HG02970 (cell line): Measurements from ENCODE around the gene CNIH3.

Experiments used
- ATAC-seq: cut with Tn5 transposase; IDR thresholded peaks from one replicate; pipeline ENCODE4 v1.9.1; 2021; ENCODE audit warnings: mild to moderate bottlenecking, moderate library complexity, moderate number of reproducible peaks; ENCODE audit not compliant: unreplicated experiment, low FRiP score

Gene CNIH3

DNA sequence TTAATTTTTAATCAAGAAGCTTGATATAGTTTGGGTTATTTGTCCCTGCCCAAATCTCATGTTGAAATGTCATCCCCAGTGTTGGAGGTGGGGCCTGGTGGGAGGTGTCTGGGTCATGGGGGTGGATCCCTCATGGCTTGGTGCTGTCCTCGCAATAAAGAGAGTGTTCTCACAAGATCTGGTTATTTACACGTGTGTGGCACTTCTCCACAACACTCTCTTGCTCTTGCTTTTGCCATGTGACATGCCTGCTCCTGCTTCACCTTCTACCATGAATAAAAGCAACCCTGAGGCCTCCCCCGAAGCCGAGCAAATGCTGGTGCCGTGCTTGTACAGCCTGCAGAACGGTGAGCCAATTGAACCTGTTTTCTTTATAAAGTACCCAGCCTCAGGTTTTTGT, 2.6 kb upstream of the CNIH3 start:
- ATAC-seq: no peak

GRCh38 chr1:224616756-224617409, 766 bp downstream of the CNIH3 start:
- no peak for ATAC-seq

DNA sequence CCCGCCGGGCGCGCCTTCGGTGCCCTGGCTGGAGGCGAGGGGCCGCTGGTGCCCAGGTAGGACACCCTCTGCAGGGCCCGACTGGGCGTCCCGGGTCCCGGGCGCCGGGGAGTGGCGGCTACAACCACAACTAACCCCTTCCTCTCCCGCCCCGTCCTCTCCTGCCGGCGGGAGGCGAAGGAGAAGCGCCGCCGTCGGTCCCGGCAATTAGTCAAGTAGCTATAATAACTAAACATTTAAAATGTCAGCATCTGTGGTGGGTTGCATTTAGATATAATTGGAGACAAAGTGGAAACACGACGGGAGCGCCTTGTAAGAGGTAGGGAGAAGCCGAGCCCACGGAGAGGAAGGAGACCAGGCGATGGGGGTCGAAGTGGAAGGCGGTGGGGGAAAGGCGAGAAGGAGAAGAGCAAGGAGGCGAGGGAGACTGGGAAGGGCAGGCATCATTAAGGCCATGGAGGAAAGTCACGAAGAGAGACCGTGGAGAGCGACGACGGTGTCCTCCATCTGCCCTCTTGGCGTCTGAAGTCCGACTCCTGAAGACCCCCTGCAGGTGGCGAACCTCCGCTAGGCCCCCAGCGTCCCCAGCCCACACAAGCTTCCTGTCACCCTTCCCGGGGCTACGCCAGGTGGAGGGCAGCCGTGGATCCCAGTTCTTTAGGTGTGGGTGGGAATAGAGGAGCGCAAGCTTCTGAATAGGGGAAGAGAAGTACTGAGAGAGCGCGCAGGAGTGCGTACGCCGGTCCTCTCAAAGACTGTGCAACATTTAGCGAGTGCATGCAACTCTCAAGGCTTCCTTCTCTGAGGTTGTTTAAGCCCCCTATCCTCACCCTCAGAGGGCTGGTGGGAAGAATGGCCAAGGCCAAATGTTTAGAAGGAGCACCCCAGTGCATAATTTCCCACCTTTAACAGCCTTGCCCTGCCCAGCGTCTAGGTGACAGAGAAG, 1.6 kb downstream of the CNIH3 start:
- ATAC-seq: no peak

DNA sequence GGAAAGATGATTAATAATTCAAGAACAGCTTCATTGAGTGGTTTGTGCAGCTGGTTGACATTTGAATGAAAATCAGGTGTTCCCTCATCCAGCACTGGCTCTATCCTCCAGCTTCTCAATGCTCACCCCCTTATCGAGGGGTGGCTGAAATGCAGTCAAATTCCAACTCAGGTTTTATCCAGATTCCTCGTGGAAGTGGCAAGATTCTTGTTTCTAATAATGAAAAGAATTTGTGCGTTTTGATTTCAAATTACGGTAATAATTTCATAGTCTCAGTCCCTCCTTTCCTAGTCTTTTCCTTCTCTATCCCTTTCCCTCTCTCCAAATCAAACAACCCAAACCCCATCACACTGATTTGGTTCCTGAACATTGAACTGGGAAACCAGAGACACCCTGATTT, 3.1 kb downstream of the CNIH3 start:
- no peak for ATAC-seq

GRCh38 chr1:224620105-224620504, 4.0 kb downstream of the CNIH3 start:
- ATAC-seq: no peak

GRCh38 chr1:224621813-224622682, 5.9 kb downstream of the CNIH3 start:
- no peak for ATAC-seq

DNA sequence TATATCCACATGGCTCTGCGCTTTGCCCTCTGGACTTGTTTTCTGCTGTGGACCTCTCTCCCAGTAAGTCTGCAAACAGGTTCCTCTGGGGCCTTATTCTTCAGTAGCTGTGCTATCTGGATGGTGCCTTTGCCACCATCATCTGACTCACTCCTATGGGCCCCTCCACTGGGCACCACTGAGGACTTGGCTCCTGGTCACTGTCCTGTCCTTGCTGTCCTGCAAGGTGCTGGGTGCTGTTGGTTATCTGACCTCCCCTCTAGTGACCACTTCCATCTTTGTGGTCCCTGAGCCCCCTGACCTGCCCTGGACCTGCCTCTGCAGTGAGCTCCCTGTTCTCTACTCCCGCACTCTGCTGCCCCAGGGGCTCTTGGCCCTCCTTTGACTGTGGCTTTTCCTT, 6.7 kb downstream of the CNIH3 start:
- no peak for ATAC-seq

GRCh38 chr1:224623310-224623714, 7.2 kb downstream of the CNIH3 start:
- no peak for ATAC-seq

DNA sequence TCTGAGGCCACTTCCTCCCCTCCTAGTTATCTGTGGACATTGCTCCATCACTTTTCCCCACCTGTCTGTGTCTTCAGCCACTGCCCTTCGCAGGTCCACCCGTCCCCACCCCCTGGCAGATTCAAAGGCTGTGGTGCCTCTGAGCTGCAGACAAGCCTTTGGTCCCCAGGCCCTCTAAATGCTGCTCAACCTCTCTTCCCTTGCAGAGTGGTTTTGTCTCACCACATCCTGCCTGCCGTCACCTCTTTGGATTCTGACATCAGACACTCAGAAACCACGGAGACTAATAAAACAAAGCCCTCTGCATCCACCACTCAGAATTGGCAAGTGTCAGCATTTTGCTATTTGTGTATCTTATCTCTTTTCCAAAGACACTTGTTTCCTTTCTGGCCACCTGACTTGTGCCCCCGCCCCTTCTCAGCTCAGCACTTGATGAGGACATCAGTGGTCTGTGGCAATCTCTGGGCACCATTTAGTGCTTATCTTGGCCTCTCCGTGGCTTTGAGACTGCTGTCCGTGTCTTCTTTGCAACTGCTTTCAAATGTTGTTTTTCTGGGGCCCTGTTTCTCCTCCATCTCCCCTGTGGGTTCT, 7.7 kb downstream of the CNIH3 start:
- ATAC-seq: peak; percentile 73

DNA sequence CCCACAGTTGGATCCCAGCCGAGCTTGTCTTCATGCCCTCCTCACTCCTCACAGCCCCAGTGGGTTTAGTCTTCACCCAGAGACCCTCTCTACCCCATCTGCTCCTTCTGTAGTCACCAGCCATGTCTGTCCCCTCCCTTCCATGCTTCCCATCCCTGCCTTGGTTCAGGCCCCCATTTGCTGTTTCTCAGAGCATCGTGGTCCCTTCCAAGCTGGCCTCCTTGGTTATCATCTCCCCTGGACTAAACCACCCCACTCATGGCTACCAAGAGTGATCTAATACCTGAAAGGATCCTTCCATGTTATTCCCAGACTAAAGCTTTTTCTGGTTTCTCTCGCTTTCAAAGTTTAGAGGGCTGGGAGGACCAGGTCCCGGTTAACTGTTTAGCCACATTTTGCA, 8.3 kb downstream of the CNIH3 start:
- ATAC-seq: no peak

DNA sequence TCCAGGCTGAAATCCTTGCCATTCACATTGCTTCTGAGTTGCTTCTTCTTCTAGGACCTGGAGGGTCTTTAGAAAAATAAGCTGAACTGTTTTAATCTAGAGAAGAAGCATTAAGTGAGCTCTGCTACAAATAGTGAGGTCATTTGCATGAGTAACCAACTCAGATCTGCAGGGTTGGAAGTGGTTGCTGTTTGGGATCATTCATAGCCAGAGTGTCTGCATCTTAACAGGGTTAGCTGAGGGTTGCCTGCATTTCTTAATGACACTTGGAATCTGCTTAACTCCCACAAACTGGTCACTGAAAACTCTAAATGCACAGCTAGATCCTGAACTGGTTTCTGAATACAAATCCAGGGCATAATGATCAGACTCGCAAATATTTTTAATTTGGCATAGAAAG, 9.9 kb downstream of the CNIH3 start:
- no peak for ATAC-seq

- ATAC-seq: no peak
These were observed 13.8 kb downstream of the CNIH3 start for GRCh38 chr1:224629965-224630364.

DNA sequence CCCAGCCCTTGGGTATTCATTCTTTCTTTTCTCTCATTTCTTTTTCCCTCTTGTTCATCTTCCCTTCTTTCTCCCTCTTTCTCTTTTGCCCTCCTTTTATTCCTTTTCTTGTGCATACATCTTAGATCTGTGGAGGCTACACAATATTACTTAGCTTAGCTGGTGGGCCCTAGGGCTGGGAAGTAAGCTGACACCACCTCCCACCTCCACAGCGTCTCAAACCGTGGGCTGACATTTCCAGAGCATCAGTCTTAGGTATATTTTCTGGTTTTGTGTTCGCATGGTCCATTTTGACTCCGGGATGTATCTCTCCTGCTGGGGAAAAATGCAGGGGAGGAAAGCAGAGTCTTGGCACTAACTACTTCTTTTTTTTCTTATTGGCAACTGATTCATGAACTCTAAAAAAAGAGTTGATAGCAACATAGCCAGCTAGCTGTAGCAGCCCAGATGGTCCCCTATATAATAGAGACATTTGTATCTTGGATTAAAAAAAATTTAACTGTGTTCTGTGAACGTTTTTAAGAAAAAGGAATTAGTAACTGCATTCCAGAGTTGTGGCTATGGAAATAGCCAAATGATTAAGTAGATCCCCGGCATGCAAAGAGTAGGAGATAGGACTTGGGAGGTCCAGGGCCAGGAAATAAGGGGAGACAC, 15.5 kb downstream of the CNIH3 start:
- no peak for ATAC-seq

DNA sequence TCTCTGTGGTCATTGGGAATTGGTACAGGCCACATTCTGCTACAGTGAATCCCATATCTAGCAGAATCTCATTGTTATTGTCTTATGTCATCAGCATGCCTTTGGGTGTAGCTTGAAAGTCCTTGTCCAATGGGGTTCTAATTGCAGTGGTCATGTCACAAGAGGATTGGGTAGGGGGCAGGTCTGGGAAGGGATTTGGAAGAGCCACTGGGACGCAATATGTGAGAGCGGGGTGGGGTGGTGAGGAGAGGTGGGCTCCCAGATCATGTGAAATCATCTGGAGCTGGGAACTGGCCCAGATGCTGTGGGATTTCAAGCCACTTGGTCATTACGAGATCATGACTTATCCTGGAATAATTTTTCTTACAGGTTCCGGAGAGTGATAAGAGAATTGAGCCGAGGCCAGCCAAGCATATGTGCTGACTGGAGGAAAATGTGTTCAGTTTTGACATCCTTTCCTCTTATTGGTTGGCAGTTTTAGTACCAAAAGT, 16.3 kb downstream of the CNIH3 start:
- no peak for ATAC-seq

DNA sequence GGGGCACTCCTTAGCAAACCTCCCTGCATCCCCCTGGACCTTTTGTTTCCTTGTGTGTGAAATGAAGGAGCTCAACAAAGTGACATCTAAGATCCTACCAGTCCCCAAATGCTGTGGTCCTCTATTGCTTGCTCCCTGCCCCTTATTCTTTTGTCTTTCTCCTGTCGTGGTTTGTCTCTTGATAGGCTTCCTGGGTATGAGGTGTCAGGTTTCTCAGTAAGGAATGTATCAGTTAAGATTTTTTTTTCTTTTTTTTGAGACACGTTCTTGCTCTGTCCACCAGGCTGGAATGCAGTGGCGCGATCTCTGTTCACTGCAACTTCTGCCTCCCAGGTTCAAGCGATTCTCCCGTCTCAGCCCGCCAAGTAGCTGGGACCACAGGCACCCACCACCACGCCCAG, 16.8 kb downstream of the CNIH3 start:
- no peak for ATAC-seq

DNA sequence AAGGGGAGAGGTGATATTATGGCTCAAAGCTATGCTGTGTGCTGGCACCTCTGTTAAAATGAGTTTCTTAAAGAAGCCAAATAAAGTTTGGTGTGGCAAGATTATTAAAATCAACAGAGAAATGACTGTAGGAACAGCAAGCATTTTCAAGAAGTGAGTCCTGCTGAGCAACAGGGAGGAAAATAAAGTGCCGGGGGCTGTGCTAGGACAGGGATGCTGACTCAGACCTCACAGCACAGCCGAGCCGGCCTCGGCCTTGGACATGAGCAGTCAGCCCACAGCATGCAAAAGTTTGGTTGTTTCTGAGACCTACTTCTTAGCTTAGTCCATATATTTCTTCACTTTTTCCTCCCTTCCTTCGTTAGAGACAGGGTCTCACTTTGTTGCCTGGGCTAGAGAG, 19.2 kb downstream of the CNIH3 start:
- no peak for ATAC-seq

- ATAC-seq: no peak
These were observed 21.4 kb downstream of the CNIH3 start for GRCh38 chr1:224637515-224637914.

- ATAC-seq: no peak
These were observed 21.8 kb downstream of the CNIH3 start for GRCh38 chr1:224637936-224638335.

DNA sequence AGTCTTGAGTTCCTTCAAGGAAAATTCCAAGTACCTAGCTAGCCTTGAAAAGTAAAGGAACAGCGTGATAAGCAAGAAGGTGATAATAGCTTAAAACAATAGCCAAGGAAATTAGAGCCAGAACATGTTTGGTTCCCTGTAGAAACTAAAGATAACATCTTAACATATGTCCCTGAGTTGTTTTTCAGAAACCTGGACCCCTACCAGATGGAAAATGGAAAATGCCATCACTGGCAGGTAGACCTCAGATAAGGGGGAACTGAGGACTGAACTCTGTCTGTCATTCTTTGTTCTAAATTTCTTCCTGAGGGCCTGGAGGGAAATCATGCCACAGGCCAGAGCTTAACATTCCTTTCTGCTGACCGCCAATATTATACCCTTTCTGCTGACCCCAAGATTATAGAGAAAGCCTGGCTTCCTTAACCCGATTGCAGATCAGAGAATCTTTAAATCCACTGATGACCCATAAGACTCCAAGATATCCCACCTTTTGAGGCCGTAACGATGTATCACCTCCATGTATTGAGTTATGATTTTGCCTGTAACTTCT, 23.4 kb downstream of the CNIH3 start:
- no peak for ATAC-seq

GRCh38 chr1:224640018-224640417, 23.9 kb downstream of the CNIH3 start:
- ATAC-seq: no peak
